H1 (cell line): Measurements from ENCODE around the gene CHRNA1. TPM values are rescaled to one million over a fixed set of nuclear protein-coding genes. Genes with fewer than 3 reads are reported as not detected.

Experiments
- CTCF ChIA-PET: fragments of 300-600 bp; sonication (Branson Sonifier 250); formaldehyde crosslinking; loops from one replicate; lab custom pipeline; 2021; ENCODE audit not compliant: partially characterized antibody; lab: Charles Lee
- POLR2A ChIA-PET: fragments of 300-600 bp; sonication (Branson Sonifier 250); formaldehyde crosslinking; loops from one replicate; lab custom pipeline; 2021; ENCODE audit warnings: inconsistent platforms; ENCODE audit not compliant: partially characterized antibody; lab: Charles Lee
- DNase-seq, 2 experiments: peaks; one replicate each; pipeline versions ENCODE4 v3.0.0 to v3.0.0-alpha.2; 2010 to 2022; ENCODE audit warnings: low spot score in 2 of 2, low read depth in 1 of 2, mixed read lengths in 1 of 2
- FAIRE-seq: peaks from 2 replicates; lab custom pipeline; 2011; peaks lifted over from hg19 to GRCh38; lab: Jason Lieb, UNC
- H2AFZ ChIP-seq: 2 replicates; pipeline ENCODE4 v1.8.1; 2012; ENCODE audit warnings: low read length, inconsistent platforms
- H2AK5ac ChIP-seq: 2 replicates; pipeline ENCODE4 v1.6.1; 2013; ENCODE audit warnings: low read depth, low read length
- H2BK120ac ChIP-seq: replicated peaks from 2 replicates; pipeline ENCODE3; 2013; ENCODE audit warnings: low read depth, low read length, inconsistent platforms
- H2BK12ac ChIP-seq: 2 replicates; pipeline ENCODE4 v1.6.1; 2013; ENCODE audit warnings: low read depth, low read length
- H2BK15ac ChIP-seq: 2 replicates; pipeline ENCODE4 v1.6.1; 2013; ENCODE audit warnings: low read length
- H2BK20ac ChIP-seq: 2 replicates; pipeline ENCODE4 v1.6.1; 2013; ENCODE audit warnings: low read length
- H2BK5ac ChIP-seq: 2 replicates; pipeline ENCODE4 v1.6.1; 2013; ENCODE audit warnings: low read depth, low read length
- H3K14ac ChIP-seq: 2 replicates; pipeline ENCODE4 v1.6.1; 2013; ENCODE audit warnings: inconsistent platforms; ENCODE audit not compliant: insufficient read length
- H3K18ac ChIP-seq: 2 replicates; pipeline ENCODE4 v1.6.1; 2013; ENCODE audit warnings: low read length; ENCODE audit errors: extremely low read depth
- H3K23ac ChIP-seq: 2 replicates; pipeline ENCODE4 v1.6.1; 2013; ENCODE audit warnings: inconsistent platforms; ENCODE audit not compliant: insufficient read length
- H3K23me2 ChIP-seq: 2 replicates; pipeline ENCODE4 v1.6.1; 2013; ENCODE audit warnings: low read depth, low read length
- H3K27ac ChIP-seq: 2 replicates; pipeline ENCODE4 v1.6.1; 2011; ENCODE audit warnings: low read depth, low read length, inconsistent platforms
- H3K27me3 ChIP-seq, 4 experiments: replicated peaks in 1 of 4; 1 replicate in 1 of 4; 2 replicates in 3 of 4; pipeline versions ENCODE4 v1.6.1 to v1.8.1; 2011 to 2013; ENCODE audit warnings: low read length in 3 of 4, mild to moderate bottlenecking in 3 of 4, inconsistent platforms in 2 of 4, mixed read lengths in 2 of 4, moderate library complexity in 1 of 4; ENCODE audit not compliant: control insufficient read depth in 3 of 4, insufficient read depth in 3 of 4; ENCODE audit errors: extremely low read depth in 1 of 4
- H3K36me3 ChIP-seq, 4 experiments: 2 replicates each; pipeline versions ENCODE4 v1.6.1 to v1.8.1; 2011 to 2013; ENCODE audit warnings: mild to moderate bottlenecking in 4 of 4, low read length in 3 of 4, moderate library complexity in 2 of 4, control low read depth in 1 of 4, inconsistent platforms in 1 of 4; ENCODE audit not compliant: insufficient read depth in 4 of 4, control insufficient read depth in 2 of 4
- H3K4ac ChIP-seq: replicated peaks from 2 replicates; pipeline ENCODE3; 2013; ENCODE audit warnings: low read length, low read depth, mixed read lengths, inconsistent platforms; ENCODE audit not compliant: insufficient read length
- H3K4me1 ChIP-seq, 4 experiments: replicated peaks in 1 of 4; 1 replicate in 1 of 4; 2 replicates in 3 of 4; pipeline versions ENCODE4 v1.6.1 to v1.8.1; 2011 to 2013; ENCODE audit warnings: low read length in 3 of 4, inconsistent platforms in 2 of 4, mixed read lengths in 1 of 4; ENCODE audit not compliant: insufficient read depth in 4 of 4, control insufficient read depth in 3 of 4
- H3K4me2 ChIP-seq, 2 experiments: 2 replicates each; pipeline versions ENCODE4 v1.6.1 to v1.8.1; 2011 to 2013; ENCODE audit warnings: low read depth in 2 of 2, low read length in 2 of 2, control low read depth in 1 of 2, inconsistent platforms in 1 of 2, mild to moderate bottlenecking in 1 of 2; ENCODE audit not compliant: insufficient read depth in 1 of 2
- H3K4me3 ChIP-seq, 4 experiments: fragments of 200-600, 300-600 bp in 1 of 4; sonication (generic), shearing (Covaris generic), sonication (Bioruptor Twin) in 1 of 4; 2 replicates each; pipeline versions ENCODE4 v1.5.1 to v1.8.1; 2011 to 2016; ENCODE audit warnings: low read length in 4 of 4, low read depth in 3 of 4, control low read depth in 2 of 4, inconsistent platforms in 2 of 4, mild to moderate bottlenecking in 2 of 4, mixed read lengths in 1 of 4, moderate library complexity in 1 of 4; ENCODE audit not compliant: insufficient read depth in 2 of 4; ENCODE audit errors: extremely low read depth in 1 of 4
- H3K56ac ChIP-seq: replicated peaks from 2 replicates; pipeline ENCODE3; 2013; ENCODE audit warnings: low read depth, mild to moderate bottlenecking, mixed read lengths, low read length, inconsistent platforms; ENCODE audit not compliant: insufficient read length
- H3K79me1 ChIP-seq: 2 replicates; pipeline ENCODE4 v1.6.1; 2013; ENCODE audit warnings: low read depth, low read length, control low read depth
- H3K79me2 ChIP-seq, 2 experiments: 2 replicates each; pipeline versions ENCODE4 v1.6.1 to v1.8.1; 2012 to 2013; ENCODE audit warnings: low read length in 2 of 2, mild to moderate bottlenecking in 2 of 2, inconsistent platforms in 1 of 2; ENCODE audit not compliant: insufficient read depth in 2 of 2, control insufficient read depth in 1 of 2
- H3K9ac ChIP-seq, 4 experiments: replicated peaks in 1 of 4; 1 replicate in 1 of 4; 2 replicates in 3 of 4; pipeline versions ENCODE4 v1.6.1 to v1.8.1; 2011 to 2013; ENCODE audit warnings: low read depth in 3 of 4, low read length in 3 of 4, control low read depth in 2 of 4, mild to moderate bottlenecking in 2 of 4, moderate library complexity in 2 of 4, inconsistent platforms in 1 of 4; ENCODE audit errors: extremely low read depth in 1 of 4
- H3K9me3 ChIP-seq, 2 experiments: 2 replicates each; pipeline versions ENCODE4 v1.6.1 to v1.8.1; 2012 to 2013; ENCODE audit warnings: mild to moderate bottlenecking in 2 of 2, moderate library complexity in 2 of 2, control low read depth in 1 of 2, inconsistent platforms in 1 of 2, low read depth in 1 of 2, low read length in 1 of 2, mixed read lengths in 1 of 2; ENCODE audit not compliant: insufficient read depth in 2 of 2
- H4K20me1 ChIP-seq, 2 experiments: replicated peaks in 1 of 2; 2 replicates each; pipeline versions ENCODE3 to v1.8.1; 2011 to 2013; ENCODE audit warnings: inconsistent platforms in 2 of 2, low read length in 2 of 2, mild to moderate bottlenecking in 1 of 2; ENCODE audit not compliant: insufficient read depth in 2 of 2, control insufficient read depth in 1 of 2
- H4K5ac ChIP-seq: 2 replicates; pipeline ENCODE4 v1.6.1; 2013; ENCODE audit warnings: low read length, low read depth, mixed read lengths, inconsistent platforms; ENCODE audit not compliant: insufficient read length
- H4K8ac ChIP-seq: 2 replicates; pipeline ENCODE4 v1.8.0; 2013; ENCODE audit warnings: mild to moderate bottlenecking, moderate library complexity, low read length, inconsistent platforms; ENCODE audit not compliant: insufficient read depth; ENCODE audit errors: extremely low read depth
- H4K91ac ChIP-seq: replicated peaks from 2 replicates; pipeline ENCODE3; 2013; ENCODE audit warnings: low read length, mixed read lengths, inconsistent platforms; ENCODE audit not compliant: insufficient read length
- CHD2 ChIP-seq: IDR thresholded peaks from 2 replicates; pipeline ENCODE4 v1.6.1; 2012; ENCODE audit warnings: low read length, improper control_type of control experiment
- CTCF ChIP-seq, 3 experiments: IDR thresholded peaks; 1 replicate in 2 of 3; 2 replicates in 1 of 3; pipeline versions ENCODE4 v1.5.1 to v1.6.1; 2011; ENCODE audit warnings: low read length in 3 of 3, mild to moderate bottlenecking in 3 of 3, inconsistent platforms in 2 of 3, low read depth in 1 of 3, moderate library complexity in 1 of 3; ENCODE audit not compliant: insufficient read depth in 1 of 3; ENCODE audit errors: control extremely low read depth in 1 of 3
- RAD21 ChIP-seq, 2 experiments: IDR thresholded peaks in 1 of 2; conservative IDR thresholded peaks in 1 of 2; 2 replicates each; pipeline ENCODE4 v1.6.1; 2011; ENCODE audit warnings: low read depth in 2 of 2, low read length in 2 of 2, improper control_type of control experiment in 1 of 2, inconsistent platforms in 1 of 2, mild to moderate bottlenecking in 1 of 2, moderate library complexity in 1 of 2
- USF2 ChIP-seq: IDR thresholded peaks from 2 replicates; pipeline ENCODE4 v1.6.1; 2011; ENCODE audit warnings: low read length, improper control_type of control experiment
- WGBS, 2 experiments: shearing (Covaris generic) in 1 of 2; methylation state at CpG; one replicate each; pipeline versions ENCODE4 v1.1.6 to v1.1.7; 2013 to 2015; ENCODE audit warnings: low lambda C conversion rate in 2 of 2, mixed read lengths in 2 of 2, inconsistent platforms in 1 of 2, low coverage in 1 of 2, missing lambda C conversion rate in 1 of 2; ENCODE audit not compliant: insufficient replicate concordance in 2 of 2, insufficient coverage in 1 of 2, insufficient read length in 1 of 2; ENCODE audit errors: extremely low coverage in 1 of 2, missing lambda C conversion rate in 1 of 2; 5-methylcytosine and 5-hydroxymethylcytosine counted together
- polyA plus RNA-seq, 7 experiments: library from polyadenylated mRNA; depleted of rRNA in 3 of 7; stranded (reverse) in 5 of 7; unstranded in 2 of 7; fragments of >200 nt in 5 of 7; fragments of 200-250 nt in 2 of 7; gene quantifications; 1 replicate in 5 of 7; 2 replicates in 1 of 7; 4 replicates in 1 of 7; pipeline versions ENCODE4 v1.2.1 to v1.2.3, GENCODE V29; 2011 to 2013; ENCODE audit warnings: missing spikeins in 2 of 7, mixed read lengths in 2 of 7
- total RNA-seq: library from RNA; stranded (reverse); fragmentation: NEBNext Ultra II Directional; extraction: Animal tissue kit (Norgen Biotek cat#: 25700); gene quantifications from 2 replicates; pipeline ENCODE4 v1.2.1, GENCODE V29; 2021

Gene CHRNA1
- total and polyA plus RNA-seq, 2 of the 8 experiments (the other 6 are each of a cell fraction or from before 2014, with no cell fraction given) = 0.11 to 0.15 TPM

- ChIA-PET POLR2A (interaction anchor here (1.0 kb wide), 1 partner anchor 294 kb away, joined by 3 read pairs; no protein-coding TSS in a partner anchor), CTCF (interaction anchor here (0.5 to 11.3 kb wide), 74 partner anchors 14 to 1398 kb away, joined by 3 to 173 read pairs (median 4); partner anchors contain the start of genes CHN1 and CHRNA1)
- 44% methylated on average over 4 of the region's 4 CpGs; no CpG with 5 or more reads in 1 of the 2 experiments for WGBS, 2 experiments
- Histone ChIP-seq H2BK15ac (no peak overlapping the region), H3K4ac (no peak overlapping the region), H4K20me1 (no peaks in the 10 kb centered on the region), H3K56ac (no peak overlapping the region), H3K27ac (no peak overlapping the region), H2BK20ac (no peak overlapping the region), H3K27me3 (no peaks in the 10 kb centered on the region), H4K91ac (no peak overlapping the region), H3K18ac (no peak overlapping the region), H3K4me3 (no peak overlapping the region), H4K8ac (no peak overlapping the region), H3K9me3 (no peaks in the 10 kb centered on the region), H3K4me1 (peaks cover 0 to 5% (median 0%) of the 10 kb centered on the region in 4 experiments; a peak in 1 of 7 replicates), H3K23me2 (no peaks in the 10 kb centered on the region), H2BK5ac (no peak overlapping the region), H2AFZ (no peak overlapping the region), H4K5ac (no peak overlapping the region), H3K23ac (no peak overlapping the region), H3K4me2 (no peak overlapping the region), H3K14ac (no peak overlapping the region), H2AK5ac (no peak overlapping the region), H3K9ac (no peak overlapping the region), H3K79me1 (no peaks in the 10 kb centered on the region), H2BK120ac (no peak overlapping the region), H2BK12ac (no peak overlapping the region), H3K36me3 (no peaks in the 10 kb centered on the region), H3K79me2 (no peaks in the 10 kb centered on the region)
- DNase-seq = no peak
- FAIRE-seq = no peak
- TF ChIP-seq RAD21 (IDR thresholded peaks at IDR 0.05 in 1 of 2, conservative IDR thresholded peaks at IDR 0.05 in 1 of 2; ENCODE audit: low read depth in 2 of 2, low read length in 2 of 2) (peak; percentile 82 to 83), CTCF (IDR thresholded peaks at IDR 0.05; ENCODE audit: control extremely low read depth in 1 of 3, insufficient read depth in 1 of 3, low read depth in 1 of 3, low read length in 3 of 3) (peak in 2 of 3 experiments; percentile 50 to 55; a peak in 2 of 4 replicates), CHD2 (no peak), USF2 (no peak)
These were observed 64.1 kb downstream of the CHRNA1 start for GRCh38 chr2:174699993-174700766.
